GM23338 (cell line): ENCODE measurements around the gene OR5H6. TPM values are rescaled to one million over a fixed set of nuclear protein-coding genes. Genes with fewer than 3 reads are reported as not detected.

ENCODE experiments used
- ATAC-seq: fragments of 200-7000 bp; cut with Tn5 transposase; 3 replicates; pipeline ENCODE4 v1.9.1; 2020
- DNase-seq: peaks from one replicate; pipeline ENCODE4 v3.0.0-alpha.2; 2015; ENCODE audit warnings: low spot score
- H2AFZ ChIP-seq: fragments of 200-600 bp; sonication (generic); 2 replicates; pipeline ENCODE4 v1.8.0; 2016; ENCODE audit warnings: antibody characterized with exemption, mild to moderate bottlenecking, moderate library complexity
- H3F3A ChIP-seq: fragments of 200-600 bp; sonication (generic); replicated peaks from 2 replicates; pipeline ENCODE4 v1.8.0; 2017; ENCODE audit warnings: antibody characterized with exemption, mixed run types, low read depth
- H3K27ac ChIP-seq: fragments of 200-600 bp; sonication (generic); 2 replicates; pipeline ENCODE4 v1.6.1; 2016; ENCODE audit warnings: low read depth
- H3K27me3 ChIP-seq: fragments of 200-600 bp; sonication (generic); 2 replicates; pipeline ENCODE4 v1.8.0; 2016; ENCODE audit warnings: mild to moderate bottlenecking, mixed run types, moderate library complexity; ENCODE audit not compliant: insufficient read depth
- H3K36me3 ChIP-seq: fragments of 200-600 bp; sonication (generic); 2 replicates; pipeline ENCODE4 v1.8.0; 2016; ENCODE audit warnings: mild to moderate bottlenecking; ENCODE audit not compliant: insufficient read depth
- H3K4me1 ChIP-seq: fragments of 200-600 bp; sonication (generic); 2 replicates; pipeline ENCODE4 v1.8.0; 2016; ENCODE audit warnings: mild to moderate bottlenecking, moderate library complexity; ENCODE audit not compliant: insufficient read depth
- H3K4me2 ChIP-seq: fragments of 200-600 bp; sonication (generic); 2 replicates; pipeline ENCODE4 v1.7.1; 2017; ENCODE audit warnings: mixed run types
- H3K4me3 ChIP-seq: fragments of 200-600 bp; sonication (generic); 2 replicates; pipeline ENCODE4 v1.6.1; 2016; ENCODE audit warnings: mixed run types
- H3K79me2 ChIP-seq: fragments of 200-600 bp; sonication (generic); replicated peaks from 2 replicates; pipeline ENCODE4 v1.8.0; 2017; ENCODE audit warnings: mild to moderate bottlenecking; ENCODE audit not compliant: insufficient read depth
- H3K9me2 ChIP-seq: fragments of 200-600 bp; sonication (generic); 2 replicates; pipeline ENCODE4 v1.8.0; 2017; ENCODE audit not compliant: insufficient read depth
- H4K20me1 ChIP-seq: fragments of 200-600 bp; sonication (generic); replicated peaks from 2 replicates; pipeline ENCODE4 v1.8.0; 2017; ENCODE audit warnings: mild to moderate bottlenecking; ENCODE audit not compliant: insufficient read depth
- H3K27ac Mint-ChIP-seq: 2 replicates; pipeline ENCODE4 v1.8.0; 2020; ENCODE audit warnings: inconsistent platforms, mild to moderate bottlenecking, moderate library complexity, mixed read lengths
- H3K27me3 Mint-ChIP-seq: 3 replicates; pipeline ENCODE4 v1.8.0; 2022; ENCODE audit warnings: low read depth, mild to moderate bottlenecking, moderate library complexity, mixed read lengths, inconsistent platforms; ENCODE audit not compliant: insufficient read depth, poor library complexity
- H3K36me3 Mint-ChIP-seq: 3 replicates; pipeline ENCODE4 v1.8.0; 2021; ENCODE audit warnings: low read depth, mild to moderate bottlenecking, inconsistent platforms, moderate library complexity, mixed read lengths
- H3K4me1 Mint-ChIP-seq: 3 replicates; pipeline ENCODE4 v1.8.0; 2020; ENCODE audit warnings: mild to moderate bottlenecking, inconsistent platforms, mixed read lengths
- H3K4me3 Mint-ChIP-seq: 3 replicates; pipeline ENCODE4 v1.8.0; 2021; ENCODE audit warnings: moderate library complexity, mild to moderate bottlenecking, inconsistent platforms, mixed read lengths
- H3K9me3 Mint-ChIP-seq: 3 replicates; pipeline ENCODE4 v1.8.0; 2020; ENCODE audit warnings: moderate library complexity, mild to moderate bottlenecking, inconsistent platforms, mixed read lengths
- CREB1 ChIP-seq: fragments of 250-450 bp; sonication (Bioruptor Pico); IDR thresholded peaks from 2 replicates; pipeline ENCODE4 v1.5.0; 2020; ENCODE audit warnings: low read depth, mild to moderate bottlenecking, moderate library complexity
- CTCF ChIP-seq, 2 experiments: fragments of 200-600 bp in 1 of 2; sonication (generic) in 1 of 2; conservative IDR thresholded peaks; 2 replicates each; pipeline versions ENCODE4 v1.5.1 to v1.6.1; 2016 to 2017; ENCODE audit warnings: antibody characterized with exemption in 2 of 2, low read depth in 2 of 2, mild to moderate bottlenecking in 2 of 2, moderate library complexity in 1 of 2
- ETS1 ChIP-seq: IDR thresholded peaks from 2 replicates; pipeline ENCODE4 v1.6.1; 2016; ENCODE audit warnings: antibody characterized with exemption
- EZH2 ChIP-seq: fragments of 200-600 bp; sonication (generic); IDR thresholded peaks from one replicate; pipeline ENCODE4 v1.8.0; 2017; ENCODE audit warnings: antibody characterized with exemption, mild to moderate bottlenecking, low read depth; ENCODE audit not compliant: unreplicated experiment
- EZH2phosphoT487 ChIP-seq: fragments of 200-600 bp; sonication (generic); IDR thresholded peaks from one replicate; pipeline ENCODE4 v1.8.1; 2018; ENCODE audit warnings: antibody characterized with exemption; ENCODE audit not compliant: unreplicated experiment
- JUNB ChIP-seq: IDR thresholded peaks from one replicate; pipeline ENCODE4 v1.6.1; 2016; ENCODE audit warnings: antibody characterized with exemption; ENCODE audit not compliant: unreplicated experiment
- NANOG ChIP-seq: IDR thresholded peaks from 2 replicates; pipeline ENCODE4 v1.6.1; 2016; ENCODE audit warnings: antibody characterized with exemption, borderline replicate concordance
- POLR2AphosphoS5 ChIP-seq: IDR thresholded peaks from 2 replicates; pipeline ENCODE4 v1.6.1; 2016; ENCODE audit warnings: antibody characterized with exemption, low read depth
- REST ChIP-seq: IDR thresholded peaks from one replicate; pipeline ENCODE4 v1.6.1; 2018; ENCODE audit warnings: antibody characterized with exemption; ENCODE audit not compliant: unreplicated experiment
- STAT1 ChIP-seq: IDR thresholded peaks from one replicate; pipeline ENCODE4 v1.6.1; 2016; ENCODE audit warnings: antibody characterized with exemption; ENCODE audit not compliant: unreplicated experiment
- ZNF114 ChIP-seq: fragments of 250-450 bp; sonication (Bioruptor Pico); IDR thresholded peaks from 2 replicates; pipeline ENCODE4 v1.5.0; 2020; ENCODE audit warnings: mild to moderate bottlenecking, moderate library complexity
- ZNF331 ChIP-seq: fragments of 250-450 bp; sonication (Bioruptor Pico); IDR thresholded peaks from 2 replicates; pipeline ENCODE4 v1.5.0; 2020; ENCODE audit warnings: low read depth, mild to moderate bottlenecking, moderate library complexity
- ZNF462 ChIP-seq: fragments of 250-450 bp; sonication (Bioruptor Pico); IDR thresholded peaks from 2 replicates; pipeline ENCODE4 v1.5.0; 2020; ENCODE audit warnings: mild to moderate bottlenecking, moderate library complexity
- polyA plus RNA-seq: library from polyadenylated mRNA; unstranded; fragments of >200 nt; fragmentation: Nextera tagmentation; extraction: Ambion mirVana; gene quantifications from 2 replicates; pipeline ENCODE4 v1.2.1, GENCODE V29; 2016
- total RNA-seq: library from RNA; depleted of rRNA; stranded (reverse); fragments of >200 nt; shearing (Covaris generic); gene quantifications from 2 replicates; pipeline ENCODE4 v1.2.3, GENCODE V29; 2014

OR5H6 gene
- total and polyA plus RNA-seq, 2 experiments from 2014 or later = 0.37 TPM; not detected in 1

GRCh38 chr3:98240131-98240530 is 23.9 kb upstream of the OR5H6 start:
- no peak for DNase-seq
- Histone ChIP-seq H3K4me2 (no peak overlapping the region), H2AFZ (no peak overlapping the region), H3K79me2 (no peaks in the 10 kb centered on the region), H3K4me3 (no peak overlapping the region), H3K27ac (no peak overlapping the region), H3K36me3 (no peaks in the 10 kb centered on the region), H3K9me2 (no peaks in the 10 kb centered on the region; the same call in 1 of the 2 replicates), H3K27me3 (no peaks in the 10 kb centered on the region), H3K4me1 (peaks cover 29% of the 10 kb centered on the region), H3F3A (no peaks in the 10 kb centered on the region), H4K20me1 (no peaks in the 10 kb centered on the region)
- H3K27me3 Mint-ChIP-seq = no peaks in the 10 kb centered on the region
- H3K9me3 Mint-ChIP-seq = peaks cover 7% of the 10 kb centered on the region; the same call in 2 of the 3 replicates
- H3K27ac Mint-ChIP-seq = peak overlapping the region; percentile 51; the same call in 1 of the 2 replicates
- ATAC-seq = no peak
- H3K4me1 Mint-ChIP-seq = peaks cover 26% of the 10 kb centered on the region
- no peak overlapping the region for H3K4me3 Mint-ChIP-seq
- TF ChIP-seq JUNB = no peak
- no peak for TF ChIP-seq ETS1
- TF ChIP-seq STAT1 = no peak
- no peak for TF ChIP-seq EZH2phosphoT487
- TF ChIP-seq CREB1 (CRISPR knock-in tag) = no peak
- TF ChIP-seq CTCF (conservative IDR thresholded peaks at IDR 0.05; ENCODE audit: low read depth in 2 of 2) = no peak
- TF ChIP-seq EZH2 = no peak
- no peak for TF ChIP-seq ZNF331 (CRISPR knock-in tag)
- TF ChIP-seq ZNF114 (CRISPR knock-in tag) = no peak
- no peak for TF ChIP-seq REST
- no peak for TF ChIP-seq POLR2AphosphoS5
- TF ChIP-seq ZNF462 (CRISPR knock-in tag) = no peak
- TF ChIP-seq NANOG = no peak
- H3K36me3 Mint-ChIP-seq = peaks cover 6% of the 10 kb centered on the region; the same call in 2 of the 3 replicates
